GM13976 (cell line): ENCODE data around the gene ATP6V0A4.
"Not testable (repeated sequence)": the region's sequence is repeated elsewhere in the genome, so short reads cannot be mapped to it uniquely, and the experiment has no call there.

Source experiments
- DNase-seq: peaks from one replicate; pipeline ENCODE4 v3.0.0; 2012; ENCODE audit warnings: low spot score
- CTCF ChIP-seq: IDR thresholded peaks from 2 replicates; pipeline ENCODE4 v1.5.1; 2012; ENCODE audit warnings: borderline replicate concordance, mild to moderate bottlenecking; ENCODE audit not compliant: insufficient read depth; ENCODE audit errors: extremely low read depth, missing control alignments, control extremely low read depth
- in situ Hi-C: fragments of 300-500 bp; cut with MboI; formaldehyde crosslinking; loops from one replicate; pipeline ENCODE4 v1.12.0; 2022; ENCODE audit warnings: low sequenced_read_pairs, mixed read lengths, inconsistent platforms; ENCODE audit not compliant: unreplicated experiment

Gene ATP6V0A4

GRCh38 chr7:138809346-138809745 lies 11.3 kb upstream of the ATP6V0A4 start:
- TF ChIP-seq CTCF: no peak
- DNase-seq: no peak
- in situ Hi-C loops: no loop called here

- no peak for DNase-seq
- in situ Hi-C loops: no loop called here
- no peak for TF ChIP-seq CTCF
Observed at GRCh38 chr7:138804618-138805017, 6.6 kb upstream of the ATP6V0A4 start.

GRCh38 chr7:138802706-138803105 lies 4.7 kb upstream of the ATP6V0A4 start:
- in situ Hi-C loops: no loop called here
- no peak for DNase-seq
- TF ChIP-seq CTCF: no peak

GRCh38 chr7:138801256-138801655 lies 3.3 kb upstream of the ATP6V0A4 start:
- DNase-seq: no peak
- in situ Hi-C loops: no loop called here
- TF ChIP-seq CTCF: no peak

- no peak for TF ChIP-seq CTCF
- no peak for DNase-seq
Observed at GRCh38 chr7:138799336-138800000, 1.5 kb upstream of the ATP6V0A4 start.

GRCh38 chr7:138798836-138799235 lies 840 bp upstream of the ATP6V0A4 start:
- DNase-seq: no peak
- no peak for TF ChIP-seq CTCF
- in situ Hi-C loops: no loop called here

More at GRCh38 chr7:138799336-138800000, 1.5 kb upstream of the ATP6V0A4 start:
- in situ Hi-C loops: no loop called here

GRCh38 chr7:138797046-138797445 lies 950 bp downstream of the ATP6V0A4 start:
- DNase-seq, in situ Hi-C loops: not testable (repeated sequence)
